GM19239 (cell line): ENCODE results near the gene PLRG1.
A peak's percentile ranks its signal among the peaks of the same experiment; 100 is the strongest.
"Not testable (repeated sequence)": the region's sequence is repeated elsewhere in the genome, so short reads cannot be mapped to it uniquely, and the experiment has no call there.

Experiments used
- DNase-seq: peaks from one replicate; pipeline ENCODE4 v3.0.0; 2011; ENCODE audit warnings: low spot score; ENCODE audit not compliant: insufficient read length
- FAIRE-seq: peaks from 2 replicates; lab custom pipeline; 2011; peaks lifted over from hg19 to GRCh38; lab: Jason Lieb, UNC

The PLRG1 gene

DNA sequence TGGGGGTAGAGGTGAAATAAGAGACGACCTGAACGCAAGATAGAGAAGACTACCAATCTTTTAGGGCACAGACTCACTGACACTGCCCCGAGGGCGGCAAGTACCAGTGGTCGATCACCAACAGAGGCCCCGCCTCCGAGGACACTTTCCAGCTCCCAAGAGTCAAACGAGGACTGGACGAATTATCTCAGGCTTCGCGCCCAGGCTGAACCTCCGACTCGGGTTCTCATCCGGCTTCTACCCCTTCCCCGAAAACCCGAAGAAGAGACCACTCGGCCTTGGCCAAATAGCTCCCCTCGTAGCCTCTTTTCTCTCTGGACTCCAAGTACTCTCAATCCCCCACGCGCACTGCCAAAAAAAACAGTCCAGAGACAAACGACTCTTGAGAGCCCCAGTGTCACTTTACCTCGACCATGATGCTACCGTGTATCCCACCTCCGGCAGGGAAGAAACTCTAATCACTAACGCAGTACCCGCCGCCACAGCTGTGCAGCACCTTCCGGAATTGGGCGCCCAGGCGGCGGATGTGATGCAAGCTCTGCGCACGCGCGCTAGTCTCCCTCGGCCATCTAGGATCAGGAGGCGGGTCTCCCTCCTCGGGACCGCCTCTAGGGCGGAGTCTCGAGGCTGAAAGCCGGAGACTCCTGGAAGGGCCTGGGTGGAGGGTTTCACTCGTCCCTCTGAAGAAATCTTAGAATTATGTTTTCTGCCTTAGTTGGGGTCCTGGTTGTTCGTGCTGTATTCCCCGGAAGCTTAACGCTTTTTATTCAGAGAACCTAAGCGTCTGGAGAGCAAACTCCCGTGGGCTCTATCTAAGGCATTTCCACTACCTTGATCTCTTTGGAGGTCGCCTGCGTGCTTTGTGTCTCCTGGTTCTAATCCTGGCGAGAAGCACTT lies at the start of gene PLRG1:
Gene PLRG1 (minus strand): TSS at position 507 of the 897 bp plus-strand sequence. CDS start 92 bp downstream, at position 415.
- DNase-seq (peak; percentile 58), FAIRE-seq (peak; percentile 100)

DNA sequence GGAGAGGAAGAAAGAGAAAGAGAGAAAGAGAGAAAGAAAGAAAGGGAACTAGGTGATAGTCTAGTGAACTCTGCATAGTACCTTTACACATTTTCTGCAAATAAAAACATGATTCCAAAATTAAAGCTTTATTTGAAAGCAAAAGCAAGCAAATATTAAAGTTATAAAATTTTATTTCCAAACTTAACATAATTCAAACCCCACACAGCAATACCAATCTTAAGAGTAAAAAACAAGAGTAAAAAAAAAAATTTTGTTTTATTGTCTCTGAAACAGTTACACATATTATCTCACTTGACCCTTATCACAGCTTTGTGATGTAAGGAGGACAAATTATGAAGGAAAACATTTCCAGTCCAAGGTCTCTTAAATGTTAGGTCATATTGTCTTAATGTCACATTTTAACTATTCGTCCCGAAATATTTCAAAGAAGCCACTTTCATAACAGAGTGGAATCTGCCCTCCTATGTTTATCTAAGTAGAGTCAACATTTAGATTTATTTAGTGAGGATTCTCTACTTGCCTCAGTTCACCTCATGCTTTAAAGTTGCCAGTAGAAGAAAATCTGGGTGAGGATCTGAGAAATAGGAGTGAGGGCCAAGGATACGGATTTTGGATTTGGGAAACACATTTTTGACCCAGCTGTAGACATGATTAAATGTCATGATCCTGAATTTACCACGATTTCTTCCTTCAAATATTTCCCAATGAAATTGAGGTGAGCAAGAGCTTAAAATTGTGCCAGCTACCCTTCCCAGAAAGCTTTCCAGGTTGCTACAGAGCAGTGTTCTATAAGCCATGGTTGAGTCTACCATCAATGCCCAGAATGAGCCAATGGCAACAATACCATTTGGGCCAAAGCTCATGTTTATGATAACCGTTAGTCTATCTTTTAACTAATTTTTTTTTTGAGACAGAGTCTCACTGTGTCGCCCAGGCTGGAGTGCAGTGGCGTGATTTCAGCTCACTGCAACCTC lies 47.9 kb upstream of the PLRG1 start:
- no peak for DNase-seq
- FAIRE-seq = no peak

DNA sequence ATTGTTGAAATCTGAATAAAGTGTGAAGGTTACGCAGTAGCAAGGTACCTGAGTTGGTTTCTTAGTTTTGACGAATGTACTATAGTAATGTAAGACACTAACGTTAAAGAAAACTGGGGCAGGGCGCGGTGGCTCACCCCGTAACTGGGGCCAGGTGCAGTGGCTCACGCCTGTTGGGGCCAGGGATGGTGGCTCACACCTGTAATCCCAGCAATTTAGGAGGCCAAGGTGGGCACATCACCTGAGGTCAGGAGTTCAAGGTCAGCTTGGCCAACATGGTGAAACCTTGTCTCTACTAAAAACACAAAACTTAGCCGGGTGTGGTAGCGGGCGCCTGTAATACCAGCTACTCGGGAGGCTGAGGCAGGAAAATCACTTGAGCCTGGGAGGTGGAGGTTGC lies 47.1 kb upstream of the PLRG1 start:
- not testable (repeated sequence) for FAIRE-seq, DNase-seq

DNA sequence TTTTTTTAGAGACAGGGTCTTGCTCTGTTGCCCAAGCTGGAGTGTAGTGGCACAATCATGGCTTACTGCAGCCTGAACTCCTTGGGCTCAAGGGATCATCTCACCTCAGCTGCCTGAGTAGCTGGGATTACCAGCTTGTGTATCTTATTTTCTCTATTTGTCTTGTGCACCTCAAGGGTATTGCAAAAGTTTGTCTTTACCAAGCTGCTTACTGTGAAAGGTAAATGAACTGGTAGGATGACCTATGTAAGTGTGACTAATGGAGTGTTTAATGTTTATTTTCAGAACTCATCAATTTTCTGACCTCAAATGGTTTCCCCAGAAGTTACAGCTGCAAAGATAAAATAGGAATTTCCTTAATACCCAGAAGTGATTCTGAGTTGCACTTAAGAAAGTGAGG lies 45.6 kb upstream of the PLRG1 start:
- DNase-seq (no peak), FAIRE-seq (no peak)

DNA sequence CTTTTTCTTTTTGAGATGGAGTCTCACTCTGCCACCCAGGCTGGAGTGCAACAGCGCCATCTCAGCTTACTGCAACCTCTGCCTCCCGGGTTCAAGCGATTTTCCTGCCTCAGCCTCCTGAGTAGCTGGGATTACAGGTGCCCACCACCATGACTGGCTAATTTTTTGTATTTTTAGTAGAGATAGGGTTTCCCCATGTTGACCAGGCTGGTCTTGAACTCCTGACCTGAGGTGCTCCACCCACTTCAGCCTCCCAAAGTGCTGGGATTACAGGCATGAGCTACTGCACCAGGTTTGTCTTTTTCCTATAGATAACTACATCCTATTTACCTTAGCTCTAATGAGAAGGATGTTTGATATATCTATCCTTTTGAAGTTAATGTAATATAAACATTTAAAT lies 44.1 kb upstream of the PLRG1 start:
- FAIRE-seq, DNase-seq: not testable (repeated sequence)

DNA sequence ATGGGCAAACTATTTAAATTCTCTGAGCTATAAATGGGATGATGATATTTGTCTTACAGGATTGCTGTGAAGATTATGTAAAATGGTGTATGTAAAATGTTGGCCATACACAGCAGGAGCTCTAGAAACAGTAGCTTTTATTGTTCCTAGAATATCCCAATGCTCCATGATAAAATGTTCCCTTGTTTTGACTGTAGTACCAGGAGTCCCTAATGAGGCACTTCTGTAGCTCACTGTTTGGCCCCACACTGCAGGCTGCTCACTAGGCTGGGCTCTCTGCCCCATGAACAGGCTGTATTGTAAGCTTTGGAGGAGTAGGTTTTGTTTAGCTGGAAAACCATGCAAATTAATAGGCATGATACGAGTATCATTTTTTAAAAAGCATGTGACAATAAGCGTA lies 43.7 kb upstream of the PLRG1 start:
- no peak for DNase-seq
- FAIRE-seq = no peak

DNA sequence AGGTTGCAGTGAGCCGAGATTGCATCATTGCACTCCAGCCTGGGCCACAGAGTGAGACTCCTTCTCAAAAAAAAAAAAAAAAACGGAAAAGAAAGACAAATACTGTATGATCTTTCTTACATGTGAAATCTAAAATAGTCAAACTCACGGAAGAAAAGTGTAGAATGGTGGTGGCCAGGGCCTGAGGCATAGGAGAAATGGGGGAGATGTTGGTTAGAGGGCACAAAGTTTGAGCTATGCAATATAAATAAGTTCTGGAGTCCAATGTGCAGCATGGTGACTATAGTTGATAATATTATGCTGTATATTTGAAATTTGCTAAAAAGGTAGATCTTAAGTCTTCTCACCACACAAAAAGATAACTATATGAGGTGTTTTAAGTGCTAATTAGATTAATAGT lies 41.7 kb upstream of the PLRG1 start:
- DNase-seq (no peak), FAIRE-seq (no peak)

DNA sequence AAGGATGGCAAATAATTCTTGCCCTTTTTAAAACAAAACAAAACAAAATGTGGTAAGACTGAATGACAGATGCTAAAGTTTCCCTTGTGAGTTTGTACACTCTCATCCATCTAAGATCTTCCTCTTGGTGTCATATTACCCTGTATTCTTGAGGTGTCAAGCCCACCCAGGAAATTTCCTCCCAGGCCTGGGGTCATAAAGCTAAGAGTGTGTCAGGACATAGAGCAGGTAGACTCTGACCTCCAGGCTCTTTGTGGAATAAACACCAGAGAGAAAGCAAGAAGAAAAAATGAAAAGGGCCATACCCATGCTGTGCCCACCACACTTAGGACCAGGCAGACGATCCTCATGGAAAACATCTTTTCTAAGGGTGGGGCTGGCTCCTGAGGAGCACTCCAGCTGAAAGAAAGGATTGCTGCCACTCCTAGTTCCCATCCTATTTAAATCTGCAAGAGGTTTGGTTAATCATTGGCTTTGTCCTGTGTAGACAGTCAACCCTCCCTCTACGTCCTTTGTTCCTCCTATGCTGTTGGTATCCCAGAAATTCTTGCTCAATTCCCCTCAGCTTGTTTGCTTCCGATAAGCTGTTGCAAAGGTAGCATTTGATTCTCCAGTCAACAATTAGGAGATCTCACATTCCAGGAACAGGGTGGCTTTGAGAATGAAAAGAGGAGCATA lies 40.3 kb upstream of the PLRG1 start, which contains the start of gene FGA:
Gene FGA (minus strand): TSS at position 414 of the 678 bp plus-strand sequence. CDS start 55 bp downstream, at position 359.
- FAIRE-seq (no peak), DNase-seq (no peak)

DNA sequence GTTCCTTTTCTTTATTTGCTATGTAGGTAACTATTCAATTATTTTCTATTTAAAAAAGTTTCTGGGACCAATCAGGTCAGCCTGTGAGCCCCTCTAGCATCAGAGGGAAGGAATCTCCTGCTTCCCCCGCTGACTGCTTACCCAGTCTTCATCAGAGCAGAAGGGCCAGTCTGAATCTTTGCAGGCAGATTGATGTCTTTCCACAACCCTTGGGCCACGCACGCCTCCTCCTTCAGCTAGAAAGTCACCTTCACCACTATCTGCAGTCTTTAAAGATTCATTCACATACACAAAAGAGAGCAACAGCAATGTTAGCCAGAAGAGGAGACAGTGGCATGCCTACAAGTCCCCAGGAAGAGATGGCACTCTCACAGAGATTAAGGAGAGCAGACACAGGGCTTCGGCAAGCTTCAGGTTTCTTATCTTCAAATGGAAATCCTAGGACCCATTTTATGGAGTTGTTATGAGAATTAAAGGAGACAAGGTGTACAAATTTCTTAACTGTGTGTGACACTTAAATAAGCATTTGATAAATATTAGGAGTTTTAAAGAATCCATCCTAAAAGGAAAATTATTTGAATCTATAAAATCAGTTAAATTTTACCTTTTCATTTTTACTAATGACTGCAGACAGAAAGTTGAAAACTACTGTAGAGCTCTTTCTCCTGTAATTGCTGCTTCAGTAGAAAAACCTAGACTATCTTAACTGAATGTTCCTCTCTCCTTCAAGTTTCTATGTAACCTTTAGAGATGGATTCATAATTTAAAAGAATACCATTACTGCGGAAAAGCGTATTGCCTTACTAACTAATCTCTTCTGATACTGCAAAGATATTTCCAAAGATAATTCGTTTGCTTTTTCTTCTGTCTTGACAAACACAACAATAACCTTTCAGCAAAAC lies 39.3 kb upstream of the PLRG1 start:
- FAIRE-seq (no peak), DNase-seq (no peak)

DNA sequence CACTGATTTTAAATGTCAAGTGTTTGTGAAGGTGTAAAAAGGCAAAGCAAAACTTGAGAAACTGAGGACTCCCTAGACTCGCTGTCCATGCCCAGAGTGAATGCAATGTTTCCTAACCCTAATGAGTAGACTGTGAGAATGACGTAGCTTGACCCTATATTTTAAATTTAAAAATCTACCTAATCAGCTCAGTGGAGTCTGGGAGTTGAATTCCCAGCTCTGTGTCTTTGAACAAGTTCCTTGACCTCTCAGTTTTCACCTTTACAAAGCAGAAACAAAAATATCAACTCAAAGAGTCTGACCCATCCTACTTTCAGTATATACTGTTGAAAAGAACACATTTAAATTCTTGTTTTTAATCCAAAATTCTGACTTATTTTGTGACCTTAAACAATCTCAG lies 38.0 kb upstream of the PLRG1 start:
- FAIRE-seq (no peak), DNase-seq (no peak)

DNA sequence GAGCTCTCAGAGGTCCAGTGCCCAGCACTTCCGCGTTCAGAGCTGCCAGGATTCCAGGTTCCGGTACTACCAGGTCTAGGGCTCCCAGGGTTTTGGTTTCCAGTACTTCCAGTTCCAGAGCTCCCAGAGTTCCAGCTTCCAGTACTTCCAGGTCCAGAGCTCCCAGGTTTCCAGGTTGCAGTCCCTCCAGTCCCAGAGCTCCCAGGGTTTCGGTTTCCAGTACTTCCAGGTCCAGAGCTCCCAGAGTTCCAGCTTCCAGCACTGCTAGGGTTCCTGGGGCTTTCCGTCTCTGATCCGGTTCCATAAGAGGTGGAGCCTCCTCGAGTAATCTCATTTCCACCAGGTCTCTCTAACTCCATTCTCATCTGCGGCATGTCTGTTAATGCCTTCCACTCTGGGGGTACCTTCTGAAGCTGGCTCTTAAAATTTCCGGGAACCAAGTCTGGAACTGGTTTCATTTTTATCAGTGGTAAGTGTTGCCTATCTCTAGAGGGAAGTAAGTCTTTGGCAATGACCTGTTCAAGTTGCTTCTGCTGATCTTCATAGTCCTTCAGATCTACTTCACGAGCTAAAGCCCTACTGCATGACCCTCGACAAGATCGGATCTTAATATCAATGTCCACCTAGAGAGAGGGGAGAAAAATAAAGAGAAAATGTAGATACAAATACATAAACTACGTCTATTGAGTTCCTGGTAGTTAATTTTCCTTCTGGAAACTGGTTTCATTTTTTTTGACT lies 36.3 kb upstream of the PLRG1 start:
- DNase-seq (no peak), FAIRE-seq (no peak)

DNA sequence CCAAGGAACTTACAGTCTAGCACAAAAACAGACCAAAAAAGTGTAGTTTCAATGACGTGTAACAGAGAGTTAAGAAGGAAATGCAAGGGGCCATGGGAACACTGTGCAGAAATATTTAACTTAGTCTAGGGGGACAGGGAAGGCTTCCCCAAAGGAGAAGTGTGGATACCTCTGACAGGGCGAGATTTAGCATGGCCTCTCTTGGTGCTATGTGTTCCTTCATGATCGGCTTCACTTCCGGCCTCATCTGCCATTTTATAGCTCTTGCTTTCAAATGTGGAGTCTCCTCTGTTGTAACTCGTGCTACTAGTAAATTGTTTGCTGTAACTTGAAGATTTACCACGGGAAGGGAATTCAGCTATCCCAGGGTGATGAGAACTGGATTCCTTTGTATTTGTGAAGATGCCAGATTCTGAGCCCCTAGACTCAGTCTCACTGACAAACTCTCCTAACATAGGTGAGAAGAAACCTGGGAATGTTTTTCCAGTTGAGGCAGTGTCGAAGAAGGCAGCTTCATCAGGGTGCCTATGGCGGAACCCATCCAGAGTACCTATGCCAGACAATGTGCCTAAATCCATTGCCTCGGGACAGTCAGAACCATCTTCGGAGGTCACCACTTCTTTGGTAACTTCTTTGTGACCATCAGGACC lies 35.3 kb upstream of the PLRG1 start:
- DNase-seq = no peak
- no peak for FAIRE-seq

DNA sequence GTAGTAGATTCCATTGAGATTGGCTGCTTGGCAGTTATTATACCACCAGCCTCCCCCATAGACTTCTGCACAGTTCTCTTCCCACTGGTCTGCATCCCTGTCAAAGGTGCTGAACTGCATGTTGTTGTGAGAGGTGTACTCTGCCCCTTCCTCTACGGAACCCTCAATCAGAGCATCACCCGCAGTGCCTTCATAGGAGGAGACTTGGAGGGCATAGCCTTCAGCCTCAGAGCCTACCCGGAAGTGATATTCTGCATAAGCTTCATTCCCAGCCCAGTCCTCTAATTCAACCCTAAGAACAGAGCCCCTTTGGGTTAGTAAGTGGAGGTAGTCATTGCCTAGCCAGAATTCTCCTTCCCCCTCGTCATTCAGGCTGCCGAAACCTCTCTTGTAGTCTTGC lies 34.1 kb upstream of the PLRG1 start:
- no peak for FAIRE-seq
- DNase-seq = no peak

DNA sequence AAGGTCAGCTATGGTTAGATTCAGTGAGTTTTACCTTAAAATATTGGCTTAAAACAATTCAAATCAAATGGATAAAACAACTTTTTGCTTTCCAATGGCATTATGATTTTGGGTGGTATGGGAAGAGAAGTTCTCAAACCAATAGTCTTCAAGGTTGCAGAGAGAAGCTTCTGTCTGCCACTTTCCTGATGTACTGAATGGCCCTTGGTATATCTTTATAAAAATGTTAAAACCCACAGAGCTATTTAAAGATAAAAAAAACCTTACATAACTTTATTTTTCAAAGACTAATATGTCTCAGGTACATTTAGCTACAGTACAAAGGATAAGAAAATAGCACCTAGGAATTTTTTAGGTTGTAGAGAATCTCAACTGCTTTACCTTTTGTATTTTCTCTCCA lies 33.5 kb upstream of the PLRG1 start:
- DNase-seq (no peak), FAIRE-seq (no peak)

DNA sequence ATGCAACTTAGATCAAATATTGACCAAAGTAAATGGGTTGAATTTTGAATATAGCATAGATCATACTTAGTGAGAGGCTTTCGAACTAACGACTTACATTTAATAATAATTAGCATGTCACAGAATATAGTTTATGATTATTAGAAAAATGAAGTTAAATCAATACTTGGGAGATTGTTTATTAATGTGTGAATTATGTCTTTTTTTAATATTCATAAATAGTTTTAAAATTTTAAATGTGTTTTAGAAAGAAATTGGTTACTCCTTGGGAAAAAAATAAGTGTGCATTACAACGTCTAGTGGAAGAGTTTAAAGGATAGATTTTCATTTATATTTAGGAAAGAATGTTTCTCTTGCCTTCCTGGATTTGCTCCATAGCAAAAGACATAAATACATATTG lies 33.0 kb upstream of the PLRG1 start:
- DNase-seq (no peak), FAIRE-seq (no peak)

DNA sequence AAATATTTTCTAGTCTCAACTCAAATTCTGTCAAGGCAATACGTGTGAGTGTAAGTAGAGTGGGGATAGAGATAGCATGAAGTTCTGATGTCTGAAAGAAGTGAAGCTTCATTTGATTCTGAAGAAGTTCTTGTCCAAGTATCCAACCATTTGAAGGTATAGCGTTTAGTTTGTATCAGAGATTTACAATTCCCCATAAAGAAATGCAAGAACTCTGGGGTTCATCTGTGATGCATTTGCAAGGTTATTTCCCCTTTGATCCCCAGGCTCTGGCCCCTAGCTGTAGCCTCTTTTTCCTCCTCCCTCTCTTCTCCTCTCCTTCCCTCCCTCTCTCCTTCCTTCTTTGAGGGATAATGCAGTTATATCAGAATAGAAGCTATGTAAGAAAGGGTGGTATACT lies 32.5 kb upstream of the PLRG1 start:
- DNase-seq (no peak), FAIRE-seq (no peak)

DNA sequence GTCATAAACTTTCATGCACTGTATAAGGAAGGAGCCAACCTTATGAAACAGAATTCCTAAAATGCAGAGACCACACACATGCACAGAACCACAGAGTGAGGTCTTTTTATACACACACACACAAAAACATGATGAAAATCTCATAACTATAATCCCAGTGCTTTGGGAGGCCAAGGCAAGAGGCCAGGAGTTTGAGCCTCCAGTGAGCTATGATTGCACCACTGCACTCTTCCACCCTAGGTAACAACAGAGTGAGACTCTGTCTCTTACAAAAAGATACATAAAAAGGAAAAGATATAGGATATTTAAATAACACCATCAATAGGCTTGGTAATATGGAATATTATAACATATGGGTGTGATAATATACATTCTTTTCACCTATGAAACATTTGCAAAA lies 29.7 kb upstream of the PLRG1 start:
- FAIRE-seq (no peak), DNase-seq (no peak)

DNA sequence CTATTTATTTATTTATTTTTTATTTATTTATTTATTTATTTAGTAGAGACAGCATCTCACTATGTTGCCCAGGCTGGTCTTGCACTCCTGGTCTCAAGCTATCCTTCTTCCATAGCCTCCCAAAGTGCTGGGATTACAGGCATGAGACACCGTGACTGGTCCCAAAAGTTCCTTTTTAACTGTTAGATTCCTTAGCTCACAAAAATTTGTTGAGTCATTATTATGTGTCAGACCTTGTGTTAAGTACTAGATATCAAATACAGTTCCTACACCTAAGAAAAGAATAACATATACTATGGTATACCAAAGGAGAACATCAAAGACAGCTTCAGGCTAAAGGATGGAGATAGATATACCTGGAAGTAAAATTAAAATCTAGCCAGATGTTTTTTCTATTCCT lies 28.7 kb upstream of the PLRG1 start:
- DNase-seq (no peak), FAIRE-seq (no peak)
